ENCODE results near the gene LRRC8A.
"Not testable (repeated sequence)": the region's sequence is repeated elsewhere in the genome, so short reads cannot be mapped to it uniquely, and the experiment has no call there.

LRRC8A gene

DNA sequence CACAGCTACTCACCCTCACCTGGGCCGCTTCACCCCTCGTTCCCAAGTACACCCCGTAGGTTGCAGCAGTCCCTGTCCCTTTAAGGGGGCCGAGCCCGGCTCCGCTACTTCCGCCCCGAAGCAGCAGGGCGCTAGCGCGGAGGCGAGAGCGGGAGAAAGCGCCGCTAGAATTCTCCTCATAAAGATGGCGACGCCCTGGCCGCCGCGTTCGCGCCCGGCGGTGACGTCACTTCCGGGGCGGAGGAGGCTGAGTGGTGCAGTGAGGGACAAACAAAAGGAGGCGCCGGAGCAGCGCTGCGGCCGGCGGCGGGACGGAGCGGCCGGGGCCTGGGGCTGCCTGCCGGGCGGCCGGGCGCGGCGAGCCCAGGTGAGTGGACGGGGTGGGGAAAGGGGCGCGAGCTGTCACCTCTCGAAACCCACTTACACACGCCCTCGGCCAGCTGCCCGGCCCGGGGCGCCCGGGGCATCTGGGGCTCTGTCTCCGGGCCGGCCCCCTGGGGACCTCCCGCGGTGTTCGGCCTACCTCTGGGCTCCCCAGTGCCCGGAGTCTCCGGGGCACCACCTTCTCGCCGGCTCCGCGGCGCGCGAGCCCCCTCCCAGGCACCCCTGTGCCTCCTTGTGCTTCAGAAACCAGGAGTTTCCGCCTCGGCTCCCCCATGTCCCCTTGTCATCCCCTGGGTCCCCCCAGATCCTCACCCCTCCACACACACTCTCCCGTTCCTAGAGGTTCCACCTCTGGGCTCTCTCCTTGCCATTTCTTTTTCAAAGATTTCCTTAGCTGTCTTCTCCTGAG is at the start of gene LRRC8A, which contains the start of gene KYAT1:
LRRC8A (plus strand) TSS at position 250 of the 793 bp plus-strand sequence. CDS start 25,032 bp downstream, outside the sequence.
KYAT1 (minus strand) TSS at position 67 of the 793 bp plus-strand sequence. CDS start 36,545 bp downstream, outside the sequence.
- peak; percentile 98 for DNase-seq (ENCODE audit: low spot score)

DNA sequence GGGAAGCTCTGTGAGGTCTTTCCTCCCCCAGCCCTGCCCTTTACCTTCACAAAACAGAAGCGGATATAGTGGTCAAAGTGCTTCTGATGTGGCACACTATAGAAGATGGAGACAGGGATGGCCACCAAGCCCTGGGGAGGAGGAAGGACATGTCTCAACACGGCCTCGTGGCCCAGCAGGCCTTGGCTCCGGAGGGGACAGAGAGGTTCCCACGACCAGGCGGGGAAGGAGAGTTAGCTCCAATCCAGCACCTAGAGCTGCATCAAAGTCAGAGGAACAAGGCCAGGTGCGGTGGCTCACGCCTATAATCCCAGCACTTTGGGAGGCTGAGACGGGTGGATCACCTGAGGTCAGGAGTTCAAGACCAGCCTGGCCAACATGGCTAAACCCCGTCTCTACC is 48.2 kb upstream of the LRRC8A start:
- no peak for DNase-seq (ENCODE audit: low spot score)

DNA sequence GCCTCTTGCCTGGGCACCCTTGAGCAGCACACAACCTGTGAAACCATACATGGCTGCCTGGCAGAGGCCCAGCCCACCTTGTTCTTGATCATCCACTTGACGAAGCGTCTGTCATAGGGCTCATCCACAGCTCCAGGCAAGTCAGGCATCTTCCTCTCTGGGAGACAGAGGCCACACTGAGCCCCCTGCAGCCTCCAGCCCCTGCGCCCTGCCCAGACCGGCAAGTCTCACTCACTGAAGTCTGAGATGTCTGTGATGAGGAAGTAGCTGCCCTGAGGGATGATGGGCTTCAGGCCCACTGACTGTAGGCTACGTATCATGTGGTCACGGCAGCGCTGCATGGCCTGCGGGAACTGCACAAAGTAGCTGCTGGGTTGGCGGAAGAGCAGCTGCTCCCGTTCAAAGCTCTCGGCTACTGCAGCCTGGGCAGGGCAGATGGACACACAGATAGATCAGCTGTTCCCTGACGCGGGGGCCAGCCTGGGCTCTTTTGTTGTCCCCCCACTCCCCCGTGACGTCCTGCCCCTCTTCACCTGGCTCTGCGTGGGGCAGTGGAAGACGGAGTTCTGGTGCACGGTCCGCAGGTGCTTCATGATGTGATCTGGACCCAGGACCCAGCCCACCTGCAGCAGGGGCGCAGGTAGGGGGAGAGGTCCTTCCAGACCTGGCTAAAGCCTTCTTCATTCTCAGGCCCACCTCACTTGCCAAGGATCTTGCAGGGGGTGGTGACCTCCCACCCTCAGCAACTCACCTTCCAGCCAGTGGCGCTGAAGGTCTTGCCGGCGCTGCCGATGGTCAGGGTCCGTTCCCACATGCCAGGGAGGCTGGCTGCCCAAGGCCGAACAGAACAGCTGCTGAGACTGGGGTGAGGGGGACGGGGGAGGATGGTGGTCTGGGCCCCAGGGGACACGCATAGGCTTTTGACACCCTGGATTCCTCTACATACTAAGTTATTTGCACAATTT is 46.4 kb upstream of the LRRC8A start:
- DNase-seq (ENCODE audit: low spot score) = no peak

DNA sequence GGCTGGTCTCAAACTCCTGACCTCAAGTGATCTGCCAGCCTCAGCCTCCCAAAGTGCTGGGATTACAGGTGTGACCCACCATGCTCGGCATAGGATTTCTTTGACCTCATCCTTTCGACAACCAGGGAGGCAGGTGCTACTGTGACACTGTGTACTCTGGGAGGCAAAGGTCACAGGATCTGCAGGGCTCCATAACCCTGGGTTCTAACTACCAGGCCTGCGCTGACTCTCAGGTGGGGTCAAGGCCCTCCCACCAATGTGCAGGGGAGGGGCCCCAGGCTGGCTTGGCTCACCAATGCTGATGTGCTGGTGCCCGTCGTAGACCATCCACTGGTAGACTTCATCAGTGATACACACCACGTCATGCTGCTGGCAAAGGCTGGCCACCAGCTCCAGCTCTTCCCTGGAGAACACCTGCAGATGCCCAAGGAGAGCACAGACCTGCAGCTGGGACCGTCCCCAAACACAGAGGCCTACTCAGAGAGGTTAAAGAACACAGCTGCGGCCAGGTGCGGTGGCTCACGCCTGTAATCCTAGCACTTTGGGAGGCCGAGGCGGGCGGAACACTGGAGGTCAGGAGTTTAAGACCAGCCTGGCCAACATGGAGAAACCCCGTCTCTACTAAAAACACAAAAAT is 45.3 kb upstream of the LRRC8A start:
- DNase-seq (ENCODE audit: low spot score) = no peak

DNA sequence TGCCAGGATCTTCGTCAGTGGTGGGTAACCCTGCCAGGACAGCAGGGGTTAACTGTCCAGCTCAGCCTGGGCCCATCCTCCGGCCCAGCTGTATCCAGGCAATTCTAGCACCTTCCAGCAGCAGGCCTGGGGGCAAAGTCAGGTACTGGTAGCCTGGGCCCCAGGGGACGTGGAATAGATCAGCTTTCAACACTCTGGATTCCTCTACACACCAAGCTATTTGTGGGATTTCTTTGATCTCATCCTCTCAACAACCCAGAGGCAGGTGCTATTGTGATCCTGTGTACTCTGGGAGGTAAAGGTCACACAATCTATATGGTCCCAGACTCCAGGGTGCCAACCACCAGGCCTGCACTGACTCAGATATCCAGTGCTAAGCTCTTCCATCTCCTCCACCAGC is 43.6 kb upstream of the LRRC8A start:
- no peak for DNase-seq (ENCODE audit: low spot score)

DNA sequence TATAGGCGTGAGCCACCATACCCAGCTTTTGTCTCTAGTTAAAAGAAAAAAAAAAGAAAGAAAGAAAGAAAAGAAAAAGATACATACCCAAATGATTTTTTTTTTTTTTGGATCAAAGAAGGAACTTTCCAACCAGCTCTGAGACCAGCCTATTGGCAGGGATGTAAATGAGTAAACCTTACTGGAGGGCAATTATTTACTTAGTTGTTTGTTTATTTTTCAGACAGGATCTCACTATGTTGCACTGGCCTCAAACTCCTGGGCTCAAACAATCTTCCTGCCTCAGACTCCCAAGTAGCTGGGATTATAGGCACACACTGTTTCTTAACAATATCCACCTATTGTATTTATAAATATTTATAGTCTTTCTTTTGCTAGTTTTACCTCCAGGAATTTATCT is 41.4 kb upstream of the LRRC8A start:
- no peak for DNase-seq (ENCODE audit: low spot score)

DNA sequence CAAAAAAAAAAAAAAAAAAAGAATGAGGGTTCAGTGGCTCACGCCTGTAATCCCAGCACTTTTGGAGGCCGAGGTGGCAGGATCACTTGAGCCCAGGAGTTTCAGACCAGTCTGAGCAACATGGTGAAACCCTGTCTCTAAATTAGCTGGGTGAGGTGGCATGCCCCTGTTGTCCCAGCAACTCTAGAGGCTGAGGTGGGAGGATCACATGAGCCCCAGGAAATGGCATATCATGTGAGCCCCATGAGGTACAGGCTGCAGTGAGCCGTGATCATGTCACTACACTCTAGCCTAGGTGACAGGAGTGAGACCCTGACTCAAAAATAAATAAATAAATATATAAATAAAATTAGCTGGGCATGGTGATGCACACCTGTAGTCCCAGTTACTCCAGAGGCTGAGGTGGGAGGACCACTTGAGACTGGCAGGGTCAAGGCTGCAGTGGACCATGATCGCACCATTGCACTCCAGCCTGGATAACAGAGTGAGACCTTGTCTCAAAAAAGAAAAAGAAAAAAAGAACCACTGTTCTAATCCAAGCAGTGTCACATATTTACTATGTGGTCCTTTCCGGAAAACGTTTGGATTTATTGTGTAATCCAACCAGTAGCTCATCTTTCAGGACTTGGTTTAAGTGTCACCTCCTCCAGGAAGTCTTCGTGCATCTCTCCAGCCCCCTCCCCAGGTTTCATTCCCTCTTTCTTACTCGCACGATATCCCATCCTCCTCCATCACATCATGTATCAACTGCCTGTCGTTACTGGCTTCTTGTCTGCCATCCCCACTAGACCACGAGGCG is 40.0 kb upstream of the LRRC8A start:
- DNase-seq (ENCODE audit: low spot score) = no peak

DNA sequence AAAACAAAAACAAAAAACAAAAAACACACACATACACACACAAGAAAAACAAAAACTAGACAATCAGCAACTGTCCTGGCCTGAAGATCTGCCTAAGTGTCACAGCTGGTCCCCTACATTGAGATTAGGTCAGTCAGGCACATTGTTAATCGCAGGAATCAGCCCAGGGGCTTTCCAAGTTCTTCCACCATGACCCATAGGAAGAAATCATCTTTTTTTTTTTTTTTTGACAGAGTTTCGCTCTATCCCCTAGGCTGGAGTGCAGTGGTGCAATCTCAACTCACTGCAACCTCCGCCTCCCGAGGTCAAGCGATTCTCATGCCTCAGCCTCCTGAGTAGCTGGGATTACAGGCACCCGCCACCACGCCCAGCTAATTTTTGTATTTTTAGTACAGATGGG is 38.8 kb upstream of the LRRC8A start:
- not testable (repeated sequence) for DNase-seq (ENCODE audit: low spot score)

DNA sequence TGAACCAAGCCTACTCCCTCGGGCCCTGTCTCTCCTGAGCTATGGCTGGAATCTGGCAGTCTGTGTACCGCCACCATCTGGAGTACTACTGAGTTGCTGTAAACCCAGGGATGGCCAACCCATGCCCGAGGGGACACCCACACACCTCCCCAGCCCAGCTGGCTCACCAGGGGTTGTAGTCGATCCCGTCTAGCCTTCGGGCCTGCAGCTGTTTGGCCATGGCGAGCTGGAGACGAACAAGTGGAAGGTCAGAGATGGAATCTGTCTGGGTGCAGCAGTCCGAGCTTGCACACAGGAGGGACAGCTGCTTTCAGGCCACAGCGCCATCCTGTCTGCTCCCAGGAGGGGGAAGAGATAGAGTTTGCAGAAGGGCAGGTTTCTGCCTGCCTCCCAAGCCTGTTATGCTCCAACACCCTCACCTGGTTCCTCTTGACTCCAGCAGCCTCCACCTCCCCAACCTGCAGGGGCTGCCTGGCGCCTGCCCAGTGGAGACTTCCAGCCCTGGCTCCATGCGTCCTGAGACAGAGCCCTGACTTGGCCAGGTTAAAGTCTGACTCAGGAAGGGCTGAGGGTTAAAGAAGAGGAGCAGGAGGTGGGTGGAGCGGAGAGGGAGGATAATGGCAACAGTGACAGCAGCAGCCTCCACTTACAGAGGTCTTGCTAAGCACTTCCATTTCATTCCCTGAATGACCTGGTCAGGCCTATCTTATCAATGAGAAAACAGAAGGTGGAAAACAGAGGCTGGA is 36.6 kb upstream of the LRRC8A start:
- DNase-seq (ENCODE audit: low spot score) = peak; percentile 68

DNA sequence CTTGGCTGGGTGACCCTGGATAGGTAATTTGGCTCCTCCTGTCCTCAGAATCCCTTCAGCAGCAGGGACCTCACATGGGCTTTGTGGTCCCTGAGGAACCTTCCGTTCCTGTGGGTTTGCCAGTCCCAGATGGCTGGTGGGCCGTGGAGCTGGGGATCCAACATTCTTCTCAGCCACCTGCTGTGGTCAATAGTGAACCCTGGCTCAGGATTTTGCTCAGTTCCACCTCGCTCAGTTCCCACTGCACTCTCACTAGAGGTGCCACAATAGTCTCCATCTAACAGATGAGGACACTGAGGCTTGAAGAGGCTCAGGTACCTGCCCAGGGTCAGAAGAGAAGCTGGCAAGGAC is 35.3 kb upstream of the LRRC8A start:
- no peak for DNase-seq (ENCODE audit: low spot score)

DNA sequence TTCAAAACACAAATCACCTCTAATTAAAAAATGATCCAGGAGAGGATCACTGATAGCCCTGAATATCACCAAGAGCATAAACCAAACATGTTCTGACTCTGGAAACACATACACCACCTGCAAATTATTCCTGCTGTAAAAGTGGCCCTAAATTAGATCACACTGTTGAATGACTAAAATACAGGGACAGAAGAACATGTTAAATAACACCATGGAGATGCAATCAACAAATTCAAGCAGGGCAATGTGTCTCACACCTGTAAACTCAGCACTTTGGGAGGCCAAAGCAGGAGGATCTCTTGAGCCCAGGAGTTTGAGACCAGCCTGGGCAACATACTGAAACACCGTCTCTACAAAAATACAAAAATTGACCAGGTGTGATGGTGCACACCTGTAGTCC is 34.1 kb upstream of the LRRC8A start:
- DNase-seq (ENCODE audit: low spot score) = no peak

DNA sequence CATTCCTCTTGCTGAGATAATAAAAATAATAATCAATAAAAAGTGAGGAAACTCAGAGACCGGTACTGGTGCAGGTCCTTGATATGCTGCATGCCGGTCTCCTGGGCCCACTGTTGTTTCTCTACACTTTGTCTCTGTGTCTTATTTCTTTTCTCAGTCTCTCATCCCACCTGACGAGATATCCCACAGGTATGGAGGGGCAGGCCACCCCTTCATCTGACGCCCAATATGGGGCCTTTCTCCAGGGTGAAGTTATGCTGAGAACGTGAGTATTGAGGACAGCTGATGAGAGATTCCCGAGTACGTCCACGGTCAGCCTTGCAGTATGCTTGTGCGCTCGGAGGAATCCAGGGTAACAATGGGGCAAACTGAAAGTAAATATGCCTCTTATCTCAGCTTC is 30.9 kb upstream of the LRRC8A start:
- not testable (repeated sequence) for DNase-seq (ENCODE audit: low spot score)

DNA sequence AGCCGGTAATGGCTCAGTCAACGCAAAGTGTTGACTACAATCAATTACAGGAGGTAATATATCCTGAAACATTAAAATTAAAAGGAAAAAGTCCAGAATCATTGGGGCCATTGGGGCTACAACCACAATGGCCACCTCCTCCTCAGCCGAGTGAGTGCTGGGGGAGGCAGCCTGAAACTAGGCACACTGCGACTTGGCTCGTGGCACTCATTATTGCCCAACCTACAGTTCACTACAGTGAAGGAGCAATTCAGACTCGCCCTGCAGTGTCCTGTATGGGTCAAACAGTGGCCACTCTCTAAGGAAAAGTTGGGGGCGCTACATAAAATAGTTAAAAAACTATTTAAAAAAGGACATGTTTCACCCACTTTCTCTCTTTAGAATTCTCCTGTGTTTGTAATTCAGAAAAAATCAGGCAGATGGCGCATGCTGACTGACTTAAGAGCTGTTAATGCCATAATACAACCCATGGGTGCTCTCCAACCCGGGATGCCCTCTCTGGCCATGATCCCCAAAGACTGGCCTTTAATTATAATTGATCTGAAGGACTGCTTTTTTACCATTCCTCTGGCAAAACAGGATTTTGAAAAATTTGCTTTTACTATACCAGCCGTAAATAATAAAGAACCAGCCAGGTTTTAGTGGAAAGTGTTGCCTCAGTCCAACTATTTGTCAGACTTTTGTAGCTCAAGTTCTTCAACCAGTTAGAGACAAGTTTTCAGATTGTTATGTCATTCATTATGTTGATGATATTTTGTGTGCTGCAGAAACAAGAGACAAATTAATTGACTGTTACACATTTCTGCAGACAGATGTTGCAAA is 29.9 kb upstream of the LRRC8A start:
- DNase-seq (ENCODE audit: low spot score) = not testable (repeated sequence)

DNA sequence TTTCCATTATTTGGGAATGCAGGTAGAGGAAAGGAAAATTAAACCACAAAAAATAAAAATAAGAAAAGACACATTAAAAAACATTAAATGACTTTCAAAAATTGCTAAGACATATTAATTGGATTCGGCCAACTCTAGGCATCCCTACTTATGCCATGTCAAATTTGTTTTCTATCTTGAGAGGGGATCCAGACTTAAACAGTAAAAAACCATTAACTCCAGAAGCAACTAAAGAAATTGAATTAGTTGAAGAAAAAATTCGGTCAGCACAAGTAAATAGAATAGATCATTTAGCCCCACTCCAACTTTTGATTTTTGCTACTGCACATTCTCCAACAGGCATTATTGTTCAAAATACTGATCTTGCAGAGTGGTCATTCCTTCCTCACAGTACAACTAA is 29.3 kb upstream of the LRRC8A start:
- not testable (repeated sequence) for DNase-seq (ENCODE audit: low spot score)

DNA sequence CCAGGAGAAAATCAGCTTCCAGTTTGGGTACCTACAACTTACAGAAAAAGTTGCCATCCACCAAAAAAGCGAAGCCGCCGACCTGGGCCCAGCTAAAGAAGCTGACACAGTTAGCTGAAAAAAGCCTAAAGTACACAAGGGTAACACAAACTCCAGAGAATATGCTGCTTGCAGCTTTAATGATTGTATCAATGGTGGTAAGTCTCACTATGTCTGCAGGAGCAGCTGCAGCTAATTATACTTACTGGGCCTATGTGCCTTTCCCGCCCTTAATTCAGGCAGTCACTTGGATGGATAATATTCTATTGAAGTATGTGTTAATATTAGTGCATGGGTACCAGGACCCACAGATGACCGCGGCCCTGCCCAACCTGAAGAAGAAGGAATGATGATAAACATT is 27.5 kb upstream of the LRRC8A start:
- DNase-seq (ENCODE audit: low spot score) = not testable (repeated sequence)

DNA sequence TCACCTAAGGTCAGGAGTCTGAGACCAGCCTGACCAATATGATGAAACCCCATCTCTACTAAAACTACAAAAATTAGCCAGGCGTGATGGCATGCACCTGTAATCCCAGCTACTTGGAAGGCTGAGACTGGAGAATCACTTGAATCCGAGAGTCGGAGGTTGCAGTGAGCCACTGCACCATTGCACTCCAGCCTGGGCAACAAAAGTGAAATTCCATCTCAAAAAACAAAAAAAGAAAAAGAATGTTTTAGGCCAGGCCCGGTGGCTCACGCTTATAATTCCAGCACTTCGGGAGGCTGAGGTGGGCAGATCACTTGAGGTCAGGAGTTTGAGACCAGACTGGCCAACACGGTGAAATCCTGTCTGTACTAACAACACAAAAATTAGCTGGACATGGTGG is 23.5 kb upstream of the LRRC8A start:
- DNase-seq (ENCODE audit: low spot score) = not testable (repeated sequence)

DNA sequence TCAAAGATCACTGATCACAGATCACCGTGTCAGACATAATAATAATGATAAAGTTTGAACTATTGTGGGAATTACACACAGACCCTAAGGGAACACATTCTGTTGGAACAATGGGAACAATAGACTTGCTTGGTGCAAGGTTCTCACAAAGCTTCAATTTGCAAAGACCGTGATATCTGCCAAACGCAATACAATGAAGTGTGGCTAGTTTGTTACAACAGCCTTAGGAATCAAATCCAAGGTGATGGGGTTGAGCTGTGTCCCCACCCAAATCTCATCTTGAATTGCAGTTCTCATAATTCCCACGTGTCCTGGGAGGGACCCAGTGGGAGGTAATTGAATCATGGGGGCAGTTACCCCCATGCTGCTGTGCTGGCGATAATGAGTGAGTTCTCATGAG is 21.0 kb upstream of the LRRC8A start:
- no peak for DNase-seq (ENCODE audit: low spot score)

DNA sequence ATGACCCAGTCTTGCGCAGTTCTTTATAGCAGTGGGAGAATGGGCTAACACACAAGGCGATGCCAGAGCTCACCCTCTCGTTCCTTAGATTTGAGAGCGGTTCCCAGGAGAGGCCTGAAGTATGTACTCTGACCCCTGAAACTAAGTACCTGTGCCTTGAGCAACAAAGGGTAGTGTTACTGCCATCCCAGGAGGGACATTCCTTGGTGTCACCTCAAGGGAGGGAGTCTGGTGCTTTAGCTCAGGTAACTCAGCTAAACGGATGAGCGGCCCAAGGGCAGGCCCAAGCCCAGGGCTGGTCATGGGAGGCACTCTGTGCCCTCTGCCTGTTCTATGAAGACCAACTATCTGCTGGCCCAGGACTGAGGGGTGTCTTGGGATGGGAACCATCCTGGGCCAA is 20.4 kb upstream of the LRRC8A start:
- DNase-seq (ENCODE audit: low spot score) = no peak

DNA sequence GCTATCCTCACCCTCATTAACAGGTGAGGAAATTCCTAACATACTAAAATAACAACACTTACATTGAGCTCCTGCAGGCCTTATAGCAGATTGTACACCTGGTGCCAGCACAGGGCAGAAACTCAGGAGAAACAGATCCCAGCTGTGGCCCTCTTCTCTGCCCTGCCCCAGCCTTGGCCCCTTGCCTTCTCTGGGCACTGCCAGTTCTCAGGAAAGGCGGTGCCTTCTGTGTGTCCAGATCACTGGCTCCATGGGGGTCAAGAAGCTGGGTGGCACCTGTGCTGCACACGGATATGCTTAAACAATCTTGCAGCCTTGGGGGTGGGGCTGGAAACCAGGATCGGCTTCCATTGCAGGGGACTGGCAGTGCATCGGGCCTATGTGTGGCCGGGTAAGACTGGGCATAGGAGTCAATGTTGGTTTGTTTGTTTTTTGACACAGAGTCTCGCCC is 19.5 kb upstream of the LRRC8A start:
- no peak for DNase-seq (ENCODE audit: low spot score)

DNA sequence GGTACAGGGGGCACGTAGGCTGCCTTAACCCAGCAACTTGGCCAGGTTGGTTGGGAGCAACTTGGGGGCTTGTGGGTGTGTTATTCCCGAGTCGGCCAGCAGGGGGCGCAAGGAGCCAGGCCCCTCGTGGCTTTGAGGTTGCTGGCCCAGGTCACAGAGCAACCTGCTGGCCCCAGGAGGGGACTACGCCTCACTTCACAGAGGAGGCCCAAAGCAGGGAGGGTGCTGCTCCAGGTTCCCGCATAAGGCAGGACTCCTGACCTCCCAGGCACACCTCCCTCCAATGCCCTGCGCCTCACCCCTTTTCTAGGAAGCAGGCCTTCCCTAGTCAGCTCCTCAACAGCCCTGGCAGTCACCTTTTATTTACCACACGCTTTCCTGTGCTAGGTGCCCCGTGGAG is 18.3 kb upstream of the LRRC8A start:
- peak; percentile 91 for DNase-seq (ENCODE audit: low spot score)
